NCI-H2029 (cell line): ENCODE results near the gene CHRNA1.

Source experiments
- DNase-seq: peaks from one replicate; lab custom pipeline; 2025; lab: John Stamatoyannopoulos, UW

Gene CHRNA1

DNA sequence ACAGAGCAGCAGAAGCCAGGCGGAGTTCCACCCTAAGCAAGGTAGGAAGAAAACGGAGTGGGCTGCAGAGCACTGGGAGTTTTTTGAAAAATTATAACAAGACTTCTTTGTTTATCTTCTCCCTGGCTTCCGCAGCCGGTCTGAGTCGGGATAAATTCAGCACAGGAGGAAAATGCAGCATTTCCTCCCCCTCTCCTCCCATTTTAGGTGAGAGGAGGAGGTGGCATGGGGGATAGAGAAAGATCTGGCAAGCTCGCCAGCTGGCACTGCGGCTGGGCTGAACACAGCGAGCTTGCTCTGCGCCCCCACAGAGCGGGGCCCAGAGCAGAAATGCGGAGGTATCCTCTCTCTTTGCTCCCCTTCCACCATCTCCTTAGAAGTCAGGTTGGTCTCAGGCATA is 17.7 kb upstream of the CHRNA1 start:
- DNase-seq, result no peak

DNA sequence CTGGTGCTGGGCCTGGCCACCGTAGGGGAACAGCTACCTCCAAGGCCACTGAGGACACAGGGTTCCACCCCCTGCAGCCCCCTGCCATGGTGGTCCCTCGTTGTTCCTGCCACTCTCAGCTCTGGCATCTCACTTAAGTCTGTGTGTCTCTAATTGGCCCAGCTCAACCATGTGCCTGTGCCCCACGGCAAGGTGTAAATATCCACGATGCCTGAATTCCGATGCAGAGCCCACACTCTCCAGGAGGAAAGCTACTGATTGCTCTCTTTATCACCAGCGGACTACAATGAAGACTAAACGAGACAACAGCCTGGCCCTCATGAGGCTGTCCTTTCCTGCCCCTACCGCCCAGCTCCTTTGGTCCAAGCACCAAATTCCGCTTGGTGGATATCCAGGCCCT is 17.0 kb upstream of the CHRNA1 start:
- DNase-seq, result no peak

DNA sequence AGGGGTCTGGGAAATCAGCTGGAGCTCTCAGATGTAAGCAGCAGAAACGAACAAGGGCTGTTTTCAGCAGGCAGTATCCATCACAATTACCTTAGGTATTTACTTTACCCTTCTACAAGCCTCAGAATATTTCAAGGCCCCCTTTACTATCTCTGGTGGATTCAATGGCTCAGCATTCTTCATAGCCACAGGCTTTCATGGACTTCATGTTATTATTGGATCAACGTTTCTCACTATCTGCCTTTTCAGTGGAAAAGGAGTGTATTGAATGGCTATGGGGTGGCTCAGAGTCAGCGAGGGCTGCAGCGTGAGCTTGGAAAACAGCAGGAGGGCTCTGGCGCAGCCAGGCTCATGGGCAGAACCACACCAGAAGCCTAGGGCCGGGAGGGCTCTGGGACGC is 16.6 kb upstream of the CHRNA1 start:
- no peak for DNase-seq

DNA sequence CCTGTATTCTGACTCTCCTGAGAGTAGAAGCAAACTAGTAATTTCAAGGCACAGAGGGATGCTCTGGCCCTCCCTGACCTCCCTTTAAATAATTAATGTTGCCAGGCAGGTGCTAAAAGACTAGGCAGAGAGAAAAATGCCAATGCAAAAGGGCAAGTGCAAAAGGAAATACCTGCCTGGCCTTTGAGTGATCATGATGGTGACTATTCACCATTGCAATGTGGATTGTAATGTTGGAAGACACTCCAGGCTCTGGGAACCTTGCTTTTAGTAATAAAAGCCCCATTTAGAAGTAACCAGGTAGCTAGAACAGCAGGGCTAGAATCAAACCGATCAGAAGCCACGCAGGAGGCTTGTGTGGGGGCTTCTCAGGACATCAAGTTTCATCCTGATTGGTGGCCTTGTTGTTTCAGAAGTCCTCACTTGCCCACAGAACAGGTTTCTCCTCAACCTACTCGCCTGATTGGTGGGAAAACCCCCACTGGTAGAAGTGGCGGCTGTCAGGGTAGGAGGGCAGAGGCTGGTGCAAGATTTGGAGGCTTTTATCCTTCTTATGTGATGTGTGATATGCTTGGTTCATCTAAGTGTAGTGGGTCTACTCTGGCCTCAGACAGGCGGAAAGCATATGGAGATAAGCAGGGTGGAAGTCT is 16.0 kb upstream of the CHRNA1 start:
- no peak for DNase-seq

DNA sequence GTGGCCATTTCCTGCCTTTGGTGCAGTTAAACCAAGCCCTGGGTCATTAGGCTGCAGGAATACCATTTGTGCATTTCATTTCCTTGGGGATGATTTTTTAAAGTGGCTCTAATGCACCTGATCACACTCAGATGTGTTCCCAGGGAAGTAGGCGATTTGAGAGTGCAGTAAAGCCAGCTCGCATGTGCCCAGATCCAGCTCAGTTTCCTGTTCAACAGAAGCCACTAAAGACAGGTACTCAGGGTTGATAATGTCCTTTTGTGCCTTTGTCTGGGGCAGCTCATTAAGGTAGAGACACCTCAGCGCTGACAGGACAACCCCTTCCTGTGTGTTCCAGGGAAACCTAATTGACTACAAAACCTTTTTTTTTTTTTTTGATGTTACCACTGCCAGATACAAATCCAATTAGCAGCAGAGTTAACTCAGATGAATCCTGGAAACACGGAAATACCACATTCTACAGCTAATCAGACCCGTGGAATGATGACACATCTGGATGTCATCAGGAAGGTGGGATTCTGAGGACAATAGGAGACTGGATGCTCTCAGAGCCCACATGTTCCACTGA is 15.2 kb upstream of the CHRNA1 start:
- peak; percentile 81 for DNase-seq

DNA sequence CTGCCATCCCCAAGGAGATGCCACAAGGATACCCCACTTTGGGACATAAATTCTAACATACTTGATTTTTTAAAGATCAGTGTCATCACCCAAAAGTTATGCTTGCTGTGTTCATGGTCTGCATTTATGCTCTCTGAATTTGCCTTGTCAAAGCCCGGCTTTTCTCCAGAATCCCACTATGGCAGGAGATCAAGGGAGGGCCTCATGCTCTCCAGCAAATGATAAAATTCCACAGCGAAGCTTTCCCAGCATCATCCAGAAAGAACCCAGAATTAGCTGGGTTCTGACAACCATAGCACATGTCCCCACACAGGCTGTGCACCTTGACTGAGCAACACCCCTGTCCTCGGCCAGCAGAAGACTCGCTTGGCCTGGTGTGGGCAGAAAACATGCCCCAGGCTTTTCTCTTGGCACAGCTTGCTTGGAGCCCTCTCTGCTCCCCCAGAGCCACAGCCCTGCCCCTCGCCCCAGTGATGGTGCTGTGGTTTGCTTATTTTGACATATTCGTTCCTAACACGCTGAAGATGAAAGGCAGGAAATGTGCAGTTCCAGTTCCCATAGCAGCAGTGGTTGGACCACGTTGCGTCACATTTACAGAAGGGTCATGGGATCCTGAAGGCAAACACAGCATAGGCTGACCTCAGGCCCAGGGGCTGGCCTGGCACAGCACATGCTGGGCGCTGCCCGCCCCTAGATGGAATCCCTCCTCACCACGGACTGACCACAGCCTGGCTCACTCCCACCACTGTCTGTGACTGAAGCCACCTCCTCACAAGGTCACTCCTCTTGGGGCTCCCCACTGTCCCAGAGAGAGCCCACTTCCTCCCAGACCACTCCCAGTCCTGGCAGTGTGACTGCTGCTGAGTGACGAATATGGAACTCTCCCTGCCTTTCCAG is 14.1 kb upstream of the CHRNA1 start:
- DNase-seq, result no peak

DNA sequence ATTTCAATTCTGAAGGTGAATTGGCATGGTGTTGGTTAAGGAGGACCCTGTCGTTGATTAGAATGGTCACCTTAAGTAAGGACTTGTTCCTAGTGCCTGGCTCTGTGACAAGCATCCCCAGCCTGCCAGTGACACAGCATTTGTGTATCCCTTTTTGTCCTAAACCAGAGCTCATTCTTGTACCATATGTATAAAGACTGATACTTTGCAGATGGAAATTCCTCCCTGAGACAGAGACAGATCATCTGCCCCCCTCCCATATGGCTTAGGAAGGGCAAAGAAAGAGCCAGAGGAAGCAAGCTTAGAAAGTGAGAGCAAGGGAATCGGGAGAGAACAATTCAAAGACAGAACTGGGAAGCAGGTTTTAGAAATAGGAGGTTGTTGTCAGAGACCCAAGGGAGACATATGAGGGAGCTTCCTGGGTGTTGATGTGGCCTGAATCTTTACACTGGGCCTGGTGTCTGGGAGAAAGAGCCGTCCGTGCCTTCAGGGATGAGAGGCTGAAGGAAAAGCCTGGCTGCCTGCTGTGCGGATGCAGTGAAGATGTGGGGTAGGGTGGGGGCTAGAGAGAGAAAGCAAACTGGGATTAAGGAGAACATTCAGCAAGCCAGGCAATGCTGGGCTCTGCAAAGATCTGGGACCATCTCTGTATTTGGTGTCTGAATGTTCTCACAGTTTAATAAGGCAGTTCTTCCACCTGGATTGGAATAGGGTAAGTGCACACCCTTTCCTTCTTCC is 13.2 kb upstream of the CHRNA1 start:
- no peak for DNase-seq

DNA sequence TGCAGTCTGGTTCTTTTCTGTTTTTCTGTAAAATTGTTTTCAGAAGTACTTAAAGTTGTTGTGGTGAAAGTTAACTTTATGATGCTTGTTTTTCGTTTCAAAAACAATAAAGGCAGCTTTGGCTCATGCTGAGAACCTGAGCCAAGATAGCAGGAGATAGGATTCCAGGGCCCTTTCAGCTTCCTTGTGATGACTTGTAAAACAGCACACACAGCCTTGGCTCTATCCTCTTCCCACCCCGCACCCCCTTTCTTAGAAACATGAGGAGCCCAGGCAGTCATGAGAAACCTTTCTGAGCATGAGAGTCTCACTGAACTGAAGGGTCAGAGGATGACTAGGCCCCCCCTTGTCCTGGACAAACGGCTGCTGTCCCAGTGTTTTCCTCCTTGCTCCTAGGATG is 12.4 kb upstream of the CHRNA1 start:
- no peak for DNase-seq

DNA sequence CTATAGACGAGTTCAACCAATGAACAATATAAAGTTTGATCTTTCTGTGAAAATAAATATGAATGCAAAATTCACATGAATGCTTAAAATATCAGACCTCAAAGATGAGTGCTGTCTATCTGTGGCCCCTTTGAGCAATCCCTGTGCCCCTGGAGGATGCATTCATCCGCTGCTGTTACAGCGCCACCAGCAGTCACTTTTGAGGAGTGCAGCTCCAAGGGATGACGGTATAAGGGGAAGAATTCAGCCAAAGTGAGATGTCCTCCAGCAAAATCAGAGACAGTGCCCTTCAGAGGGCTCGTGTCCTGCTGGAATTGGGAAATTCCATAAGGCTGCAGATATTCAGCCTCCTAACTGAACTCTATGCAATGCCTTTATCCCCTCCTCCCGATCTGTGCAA is 12.0 kb upstream of the CHRNA1 start:
- DNase-seq, result no peak

DNA sequence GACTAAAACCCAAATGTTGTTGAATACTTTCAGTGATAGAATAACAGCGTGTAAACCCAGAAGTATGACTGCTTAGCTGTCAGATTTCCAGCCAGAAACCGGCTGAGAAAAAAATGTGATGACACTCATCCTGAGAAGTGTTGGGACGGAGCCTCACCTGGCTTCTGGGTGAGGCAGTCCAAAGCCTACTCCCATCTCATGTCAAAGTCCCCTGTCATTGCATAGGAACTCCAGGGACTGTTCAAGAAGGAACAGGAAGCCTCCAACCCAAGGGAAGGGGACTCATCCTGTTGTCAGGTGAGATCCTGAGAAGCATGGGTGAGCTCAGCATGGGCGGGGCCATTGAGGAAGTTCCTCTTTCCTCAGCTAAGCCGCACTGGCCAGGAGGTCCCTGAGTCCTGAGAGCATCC is 11.3 kb upstream of the CHRNA1 start:
- no peak for DNase-seq

DNA sequence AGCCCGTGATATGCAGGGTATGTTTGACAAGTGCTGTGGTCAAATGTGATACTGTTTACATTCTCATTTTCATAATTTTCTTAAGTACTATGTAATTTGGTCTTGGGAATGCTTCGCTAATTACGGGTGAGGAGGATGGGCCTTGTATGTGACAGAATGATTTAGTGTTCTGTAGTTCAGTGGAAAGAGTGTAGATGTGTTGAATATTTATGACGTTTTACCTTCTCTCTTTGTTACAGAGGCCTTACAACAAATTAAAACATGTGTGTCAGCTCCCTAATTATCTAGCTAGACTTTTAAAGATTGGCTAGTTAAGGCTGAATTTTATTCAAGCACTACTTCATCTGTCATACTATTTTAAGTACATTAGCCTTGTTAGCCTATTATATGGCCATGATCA is 10.6 kb upstream of the CHRNA1 start:
- no peak for DNase-seq

DNA sequence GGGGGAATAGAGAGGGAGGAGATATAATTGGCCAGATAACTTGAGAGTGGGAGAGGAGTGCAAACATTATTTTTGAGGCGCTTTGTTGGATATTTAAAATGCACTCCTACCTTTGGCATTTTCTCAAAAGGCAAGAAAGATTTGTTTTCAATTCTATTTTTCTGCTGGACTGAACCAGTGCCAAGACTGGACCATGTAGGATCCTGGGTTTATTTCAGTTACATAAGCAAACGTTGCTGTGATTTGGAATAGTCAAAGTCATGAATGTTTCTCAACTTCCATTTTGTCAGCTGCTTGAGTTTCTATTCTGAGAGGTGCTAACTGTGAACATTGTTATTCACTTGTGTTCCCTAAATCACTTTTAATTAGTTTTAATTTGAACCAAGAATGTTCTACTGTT is 8.9 kb upstream of the CHRNA1 start:
- DNase-seq, result no peak

DNA sequence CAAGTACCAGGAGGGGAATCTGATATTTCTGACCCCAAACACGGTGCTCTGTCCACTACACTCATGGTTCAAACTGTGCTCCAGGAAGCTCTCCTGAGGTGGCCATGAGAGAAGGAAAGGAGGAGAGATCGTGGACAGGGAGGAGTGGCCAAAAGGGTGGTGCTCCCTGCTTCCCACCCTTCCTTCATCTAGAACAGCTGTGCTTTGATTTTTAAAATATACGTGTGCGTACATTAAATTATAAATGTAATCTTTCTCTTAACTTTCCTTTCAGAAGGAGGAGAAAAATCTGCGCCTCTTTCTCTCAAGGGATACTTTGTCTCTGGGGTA is 8.2 kb upstream of the CHRNA1 start:
- DNase-seq, result no peak

DNA sequence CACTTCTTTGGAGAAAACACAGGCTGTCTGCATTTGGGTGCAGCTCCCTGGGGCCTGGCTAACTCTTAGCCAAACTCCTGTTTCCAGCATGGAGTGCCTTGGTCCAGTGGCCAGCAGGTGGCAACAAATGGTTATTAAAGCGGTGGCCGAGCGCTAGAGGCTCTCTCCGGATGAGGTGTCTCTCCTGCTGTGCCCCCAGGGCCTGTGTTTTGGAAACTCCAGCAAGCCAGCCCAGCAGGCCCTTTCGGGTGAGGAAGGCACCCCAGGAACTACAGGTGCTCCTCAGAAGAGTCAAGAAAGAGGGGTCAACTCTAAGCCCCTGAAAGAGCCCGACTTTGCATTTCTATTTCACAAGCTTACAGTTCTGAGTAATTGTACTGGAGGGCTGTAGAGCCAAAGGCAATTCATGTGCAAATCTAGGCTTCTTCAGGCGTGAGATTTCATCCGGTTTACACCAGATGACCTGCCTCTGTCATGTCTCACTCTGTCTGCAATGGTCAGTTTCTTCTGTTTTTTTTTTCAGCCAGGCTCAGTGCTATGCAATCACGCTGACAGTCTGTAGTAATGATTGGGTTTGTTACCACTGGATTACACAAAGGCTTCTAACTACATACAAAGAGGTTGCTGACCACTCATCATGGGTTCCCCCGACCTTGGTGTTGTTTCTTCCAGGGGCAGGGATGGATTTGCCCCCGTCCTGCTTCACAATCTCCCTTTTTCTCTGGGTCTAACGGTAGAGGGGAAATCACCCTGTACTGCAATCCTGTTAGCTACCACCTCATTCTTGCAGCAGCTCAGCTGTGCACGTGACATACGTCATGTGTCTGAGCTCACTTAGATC is 7.6 kb upstream of the CHRNA1 start:
- DNase-seq, result peak; percentile 50

DNA sequence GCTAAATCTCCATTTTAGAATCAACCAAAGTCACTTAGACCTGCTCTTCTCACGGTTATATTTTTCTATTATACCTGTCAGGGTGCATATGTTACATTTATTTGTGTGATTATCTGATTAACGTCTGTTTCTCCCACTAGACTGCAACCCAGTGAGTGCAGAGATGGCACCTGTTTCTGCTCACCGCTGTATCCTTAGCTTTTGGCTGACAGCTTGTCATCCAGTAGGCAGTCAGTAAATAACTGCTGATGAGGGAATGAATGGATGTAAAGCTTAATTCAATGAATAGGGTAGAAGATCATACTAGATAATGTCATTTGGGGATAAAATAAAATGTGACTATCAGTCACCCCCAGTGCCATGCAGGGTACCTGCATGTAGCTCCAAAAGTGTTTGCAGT is 6.9 kb upstream of the CHRNA1 start:
- DNase-seq, result no peak

DNA sequence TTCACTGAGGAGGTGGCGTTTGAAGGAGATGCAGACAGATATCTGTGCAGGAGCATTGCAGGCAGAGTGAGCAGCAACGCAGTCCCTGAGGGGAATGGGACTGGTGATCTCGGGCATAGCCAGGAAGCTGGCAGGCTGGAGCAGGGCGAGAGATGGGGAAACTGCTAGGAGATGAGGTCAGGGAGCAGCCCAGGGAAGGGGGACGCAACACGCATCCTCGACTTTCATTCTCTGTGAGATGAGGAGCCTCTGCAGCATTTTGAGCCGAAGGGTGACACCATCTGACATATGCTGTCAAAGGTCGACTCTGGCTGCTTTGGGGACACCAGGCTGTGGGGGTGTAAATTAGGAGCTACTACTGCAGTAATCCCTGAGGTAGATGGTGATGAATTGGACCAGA is 4.3 kb upstream of the CHRNA1 start:
- DNase-seq, result no peak

DNA sequence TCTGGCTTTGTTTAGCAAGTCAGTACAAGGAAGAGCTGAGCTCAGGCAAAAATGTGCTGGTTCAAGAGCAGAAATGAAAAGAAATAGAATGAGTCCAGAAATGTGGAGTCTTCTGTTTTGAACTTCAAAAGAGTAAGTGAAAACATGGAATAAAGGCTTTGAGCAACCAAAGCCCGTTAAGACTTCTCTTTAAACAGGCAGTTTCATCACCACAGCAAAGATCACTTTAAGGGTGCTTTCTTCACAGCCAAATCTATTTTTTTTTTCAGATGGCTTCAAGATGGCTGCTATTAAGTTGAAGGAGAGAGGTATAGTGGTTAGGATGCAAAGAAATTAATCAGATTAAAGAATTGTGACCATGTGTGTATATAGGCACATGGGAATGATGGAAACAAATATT is 2.0 kb upstream of the CHRNA1 start:
- DNase-seq, result no peak

DNA sequence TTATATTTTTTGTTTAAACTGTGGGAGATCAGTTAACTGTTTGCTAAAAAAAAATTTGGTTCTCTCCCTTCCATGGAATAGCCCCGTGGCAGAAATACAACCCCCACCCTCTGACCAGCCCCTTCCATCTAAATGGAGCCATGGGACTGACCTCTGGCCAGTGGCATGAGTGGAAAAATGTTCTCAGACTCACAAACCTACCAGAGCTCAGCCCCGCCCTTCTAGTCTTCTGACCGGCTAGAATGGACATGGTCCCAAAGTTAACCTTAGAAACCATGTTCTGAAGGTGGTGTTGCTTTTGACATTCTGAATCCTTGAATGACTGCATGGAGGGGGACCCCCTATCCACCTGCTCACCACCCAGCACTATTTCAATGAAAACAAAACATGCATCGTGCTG is 1.3 kb upstream of the CHRNA1 start:
- no peak for DNase-seq

DNA sequence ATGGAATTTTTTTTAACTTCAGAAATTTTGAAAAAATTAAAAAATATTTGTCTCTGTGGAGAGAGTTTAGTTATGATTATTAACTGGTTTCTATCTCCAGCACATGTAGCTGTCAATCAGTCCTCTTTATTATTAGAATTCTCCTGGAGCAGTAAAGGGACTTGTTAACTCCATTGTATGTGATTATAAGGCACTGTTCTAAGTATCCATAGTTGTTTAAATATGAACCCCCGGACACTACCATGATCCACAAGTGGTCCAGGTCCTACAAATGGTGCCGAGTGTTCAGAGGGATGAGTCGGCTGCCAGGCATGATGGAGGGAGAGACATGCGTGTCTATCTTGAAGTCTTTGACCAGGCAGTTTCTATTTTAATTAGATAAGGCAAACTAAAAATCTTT is 492 bp downstream of the CHRNA1 start:
- no peak for DNase-seq

DNA sequence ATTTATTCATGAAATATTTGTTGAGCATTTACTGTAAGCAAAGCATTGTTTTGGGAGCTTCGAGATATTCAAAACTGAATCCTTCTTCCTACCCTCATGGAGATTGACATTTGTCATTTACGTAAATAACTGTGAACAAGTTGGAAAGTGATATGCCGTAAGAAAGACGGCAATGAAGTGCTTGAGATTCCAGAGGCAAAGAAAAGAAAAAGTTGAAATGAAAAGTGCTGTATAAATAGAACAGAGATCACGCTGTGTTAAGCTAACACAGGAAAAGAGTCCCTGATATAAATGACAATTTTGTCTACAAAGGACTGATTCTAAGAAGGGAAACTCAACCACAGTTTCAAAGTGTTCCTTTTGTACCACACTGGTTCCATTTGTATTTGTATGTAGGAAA is 1.8 kb downstream of the CHRNA1 start:
- no peak for DNase-seq

DNA sequence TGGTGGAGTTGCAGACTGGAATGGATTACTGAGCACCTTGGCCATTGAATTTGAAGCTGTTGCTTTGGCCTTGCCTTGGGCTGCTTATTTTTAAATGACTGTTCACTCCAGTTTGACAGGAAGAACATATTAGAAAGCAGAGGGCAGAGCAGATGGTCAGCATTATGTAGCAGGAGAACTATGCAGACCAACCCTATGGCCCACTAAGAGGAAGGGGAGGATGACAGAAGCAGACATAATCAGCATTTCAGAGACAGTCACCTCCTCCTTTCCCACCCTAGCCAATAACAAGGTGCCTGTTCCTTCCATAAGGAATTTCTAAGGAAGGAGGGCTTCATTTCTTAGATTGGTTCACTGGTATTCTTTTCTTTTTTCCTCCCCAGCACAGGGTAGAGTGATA is 2.4 kb downstream of the CHRNA1 start:
- no peak for DNase-seq
